BE2C (cell line): ENCODE results near the gene CSMD2.

Experiments
- DNase-seq: peaks from one replicate; pipeline ENCODE4 v3.0.0-alpha.2; 2020
- H3K27me3 ChIP-seq: fragments of 250-450 bp; sonication (Bioruptor Pico); 2 replicates; pipeline ENCODE4 v1.5.1; 2020; ENCODE audit warnings: mild to moderate bottlenecking
- H3K36me3 ChIP-seq: fragments of 250-450 bp; sonication (Bioruptor Pico); 2 replicates; pipeline ENCODE4 v1.5.1; 2020; ENCODE audit warnings: mild to moderate bottlenecking
- H3K4me1 ChIP-seq: fragments of 250-450 bp; sonication (Bioruptor Pico); 2 replicates; pipeline ENCODE4 v1.5.1; 2020
- H3K4me3 ChIP-seq: 2 replicates; pipeline ENCODE4 v1.5.1; 2011; ENCODE audit warnings: low read depth, low read length
- H3K9me3 ChIP-seq: fragments of 250-450 bp; sonication (Bioruptor Pico); 2 replicates; pipeline ENCODE4 v1.5.1; 2020
- TF ChIP-seq, protein P1 (sequence below): IDR thresholded peaks from 2 replicates; pipeline ENCODE4 v1.5.1; 2012; ENCODE audit warnings: mild to moderate bottlenecking, low read depth, low read length

CSMD2 gene

DNA sequence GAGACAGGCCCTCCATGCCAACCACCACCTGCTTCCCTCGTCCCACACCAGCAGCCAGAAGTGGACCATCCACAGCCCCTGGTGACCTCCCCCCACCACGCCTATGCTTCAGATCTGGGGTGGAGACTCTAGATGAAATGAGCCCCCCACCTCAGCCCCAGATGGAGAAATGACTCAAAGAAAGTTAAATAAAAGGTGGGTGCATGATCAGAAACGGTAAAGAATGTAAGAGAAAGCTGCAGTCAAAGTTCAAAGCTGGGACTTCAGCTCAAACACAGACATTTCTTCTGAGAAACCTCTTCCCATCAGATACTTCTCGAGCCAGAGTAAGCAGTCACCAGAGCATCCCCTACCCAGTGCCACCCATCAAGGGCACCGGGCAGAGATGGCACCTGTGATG, 344.2 kb downstream of the CSMD2 start:
- no peaks in the 10 kb centered on the region for H3K4me1 ChIP-seq
- no peaks in the 10 kb centered on the region for H3K9me3 ChIP-seq
- H3K4me3 ChIP-seq: no peak overlapping the region
- DNase-seq: no peak
- TF ChIP-seq, protein P1, sequence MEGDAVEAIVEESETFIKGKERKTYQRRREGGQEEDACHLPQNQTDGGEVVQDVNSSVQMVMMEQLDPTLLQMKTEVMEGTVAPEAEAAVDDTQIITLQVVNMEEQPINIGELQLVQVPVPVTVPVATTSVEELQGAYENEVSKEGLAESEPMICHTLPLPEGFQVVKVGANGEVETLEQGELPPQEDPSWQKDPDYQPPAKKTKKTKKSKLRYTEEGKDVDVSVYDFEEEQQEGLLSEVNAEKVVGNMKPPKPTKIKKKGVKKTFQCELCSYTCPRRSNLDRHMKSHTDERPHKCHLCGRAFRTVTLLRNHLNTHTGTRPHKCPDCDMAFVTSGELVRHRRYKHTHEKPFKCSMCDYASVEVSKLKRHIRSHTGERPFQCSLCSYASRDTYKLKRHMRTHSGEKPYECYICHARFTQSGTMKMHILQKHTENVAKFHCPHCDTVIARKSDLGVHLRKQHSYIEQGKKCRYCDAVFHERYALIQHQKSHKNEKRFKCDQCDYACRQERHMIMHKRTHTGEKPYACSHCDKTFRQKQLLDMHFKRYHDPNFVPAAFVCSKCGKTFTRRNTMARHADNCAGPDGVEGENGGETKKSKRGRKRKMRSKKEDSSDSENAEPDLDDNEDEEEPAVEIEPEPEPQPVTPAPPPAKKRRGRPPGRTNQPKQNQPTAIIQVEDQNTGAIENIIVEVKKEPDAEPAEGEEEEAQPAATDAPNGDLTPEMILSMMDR: no peak
- no peaks in the 10 kb centered on the region for H3K27me3 ChIP-seq
- H3K36me3 ChIP-seq: no peaks in the 10 kb centered on the region

DNA sequence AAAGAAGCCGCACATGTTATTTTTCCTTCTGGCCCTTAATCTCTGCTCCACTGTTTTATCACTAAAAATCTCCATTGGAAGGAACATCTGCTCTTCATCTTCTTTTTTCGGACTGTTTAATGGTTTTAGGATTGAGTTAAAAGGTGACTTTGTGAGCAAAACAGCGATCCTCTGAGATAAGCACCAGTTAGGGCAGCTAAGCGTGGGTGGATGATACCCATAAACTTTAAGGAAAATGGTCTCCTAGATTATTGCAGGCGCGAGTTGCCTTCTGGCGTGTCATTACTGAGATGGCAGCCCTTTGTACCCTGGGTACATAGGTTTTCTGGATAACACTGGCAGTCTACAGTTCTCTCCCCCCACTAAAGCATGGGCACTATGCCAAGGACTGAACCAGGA, 345.1 kb downstream of the CSMD2 start:
- no peaks in the 10 kb centered on the region for H3K4me1 ChIP-seq
- TF ChIP-seq, protein P1: no peak
- no peaks in the 10 kb centered on the region for H3K9me3 ChIP-seq
- no peak overlapping the region for H3K4me3 ChIP-seq
- no peaks in the 10 kb centered on the region for H3K36me3 ChIP-seq
- H3K27me3 ChIP-seq: no peaks in the 10 kb centered on the region
- no peak for DNase-seq

DNA sequence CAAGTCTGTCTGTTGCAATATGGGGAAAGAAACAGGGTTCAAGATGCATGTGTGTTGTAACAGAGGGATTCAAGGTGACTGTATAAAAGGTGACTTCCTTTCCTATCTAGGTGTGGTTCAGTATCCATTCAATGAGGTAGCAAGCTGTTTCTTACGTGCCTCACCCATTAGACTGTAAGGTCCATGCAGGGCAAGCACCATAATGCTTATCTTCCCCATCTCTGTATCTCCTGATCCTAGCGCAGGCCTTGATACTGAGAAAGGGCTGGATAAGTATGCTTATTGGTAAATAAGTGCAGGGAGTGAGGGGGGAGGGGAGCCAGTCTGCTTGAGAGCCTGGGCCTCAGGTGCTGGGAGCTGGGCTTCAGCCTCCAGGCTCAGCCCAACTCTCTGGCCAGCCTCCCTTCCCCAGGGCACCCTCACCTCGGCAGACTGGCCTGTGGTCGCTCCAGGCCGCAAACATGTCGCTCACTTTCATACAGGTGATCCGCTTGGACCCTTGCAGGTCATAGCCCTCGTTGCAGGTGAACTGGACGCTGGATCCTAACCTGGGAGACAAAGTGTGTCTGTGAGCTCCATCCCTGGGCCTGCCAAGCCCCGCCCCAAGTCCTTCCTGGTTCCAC, 345.6 kb downstream of the CSMD2 start:
- TF ChIP-seq, protein P1: no peak
- no peaks in the 10 kb centered on the region for H3K36me3 ChIP-seq
- H3K4me1 ChIP-seq: no peaks in the 10 kb centered on the region
- DNase-seq: no peak
- no peaks in the 10 kb centered on the region for H3K27me3 ChIP-seq
- H3K9me3 ChIP-seq: no peaks in the 10 kb centered on the region
- no peak overlapping the region for H3K4me3 ChIP-seq

DNA sequence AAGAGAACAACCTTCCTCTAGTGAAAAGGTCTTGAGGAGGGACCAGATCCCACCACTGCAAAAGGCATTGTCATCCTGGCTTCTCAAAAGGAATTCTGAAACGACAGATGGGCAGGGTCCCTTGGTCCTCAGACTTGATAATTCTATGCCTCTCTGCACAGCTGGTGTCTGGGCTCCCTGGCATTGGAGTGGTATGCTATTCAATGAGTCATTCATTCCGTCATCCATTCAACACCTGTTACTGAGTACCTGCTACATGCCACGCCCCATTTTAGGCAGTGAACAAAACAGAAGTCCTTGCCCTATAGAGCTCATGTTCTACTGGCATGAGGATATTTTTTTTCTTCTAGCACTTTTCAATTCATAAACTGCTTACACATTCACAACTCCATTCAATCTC, 347.0 kb downstream of the CSMD2 start:
- no peaks in the 10 kb centered on the region for H3K27me3 ChIP-seq
- TF ChIP-seq, protein P1: no peak
- DNase-seq: no peak

DNA sequence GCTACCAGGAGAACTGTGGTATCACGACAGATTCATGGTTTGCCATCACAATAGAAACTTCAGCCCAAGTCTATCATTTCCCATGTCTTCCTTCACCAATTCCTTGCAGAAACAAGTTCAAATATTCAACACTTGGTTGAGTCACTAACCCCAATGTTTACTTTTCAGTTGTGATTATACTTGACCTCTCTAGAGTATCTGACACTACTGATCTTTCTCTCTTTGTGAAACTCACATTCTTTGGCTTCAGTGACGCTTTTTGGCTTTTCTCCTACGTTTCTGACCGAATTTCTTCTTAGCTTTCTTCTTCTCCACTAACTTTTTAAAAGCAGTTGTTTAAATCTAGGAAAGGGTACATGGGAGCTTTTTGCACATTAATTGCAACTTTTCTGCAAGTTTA, 350.0 kb downstream of the CSMD2 start:
- Histone ChIP-seq H3K27me3 (no peaks in the 10 kb centered on the region), H3K4me3 (no peak overlapping the region), H3K4me1 (no peaks in the 10 kb centered on the region), H3K9me3 (no peaks in the 10 kb centered on the region), H3K36me3 (no peaks in the 10 kb centered on the region)
- DNase-seq: no peak
- TF ChIP-seq, protein P1: no peak

More for the DNA sequence above, 347.0 kb downstream of the CSMD2 start:
- H3K4me3 ChIP-seq: no peak overlapping the region
- no peaks in the 10 kb centered on the region for H3K36me3 ChIP-seq
- no peaks in the 10 kb centered on the region for H3K4me1 ChIP-seq
- no peaks in the 10 kb centered on the region for H3K9me3 ChIP-seq

DNA sequence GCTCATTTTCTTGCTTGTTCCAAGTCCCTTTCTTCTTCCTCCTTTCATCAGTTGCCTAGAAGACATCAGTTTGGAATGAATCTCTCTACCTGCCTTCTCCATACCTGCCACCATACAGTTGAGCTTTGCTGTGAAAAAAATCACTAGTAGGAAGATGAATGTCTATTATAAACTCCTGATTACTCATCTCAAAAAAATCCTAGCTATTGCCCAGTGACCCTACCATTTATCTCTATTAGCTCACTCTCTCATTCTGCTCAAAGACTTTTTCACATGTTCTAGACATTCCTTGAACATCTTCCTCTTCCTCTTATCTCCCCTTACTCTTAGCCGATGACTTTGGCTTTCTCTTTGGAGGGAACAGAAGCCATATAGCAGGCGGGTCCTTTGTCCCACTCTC, 350.9 kb downstream of the CSMD2 start:
- H3K4me3 ChIP-seq: no peak overlapping the region
- H3K9me3 ChIP-seq: no peaks in the 10 kb centered on the region
- no peak for DNase-seq
- TF ChIP-seq, protein P1: no peak
- H3K27me3 ChIP-seq: no peaks in the 10 kb centered on the region
- no peaks in the 10 kb centered on the region for H3K36me3 ChIP-seq
- H3K4me1 ChIP-seq: no peaks in the 10 kb centered on the region
